Vagina (tissue), 2 donors: ENCODE results near the gene SBK2.

ENCODE experiments used
- CTCF ChIP-seq, 3 experiments: fragments of 450-650 bp in 2 of 3; fragments of 200-600 bp in 1 of 3; sonication (generic) in 1 of 3; IDR thresholded peaks; one replicate each; pipeline ENCODE4 v1.5.1; 2017 to 2019; ENCODE audit warnings: antibody characterized with exemption in 3 of 3, mild to moderate bottlenecking in 2 of 3, moderate library complexity in 2 of 3
- POLR2AphosphoS5 ChIP-seq, 2 donors: sonication (generic); formaldehyde crosslinking; IDR thresholded peaks; one replicate each; pipeline ENCODE4 v1.9.0; 2017; ENCODE audit warnings: antibody characterized with exemption in 2 of 2, mild to moderate bottlenecking in 2 of 2, low read depth in 1 of 2; ENCODE audit not compliant: insufficient read depth in 1 of 2

GRCh38 chr19:55549500-55550320 lies 12.8 kb upstream of the SBK2 start:
- TF ChIP-seq CTCF (IDR thresholded peaks at IDR 0.05) (no peak), POLR2AphosphoS5 (IDR thresholded peaks at IDR 0.05; ENCODE audit: insufficient read depth in 1 of 2, low read depth in 1 of 2) (no peak)
